Central memory CD8-positive, alpha-beta T cell (primary cell): Measurements from ENCODE around the gene ARID1B.
"Not testable (repeated sequence)": the region's sequence is repeated elsewhere in the genome, so short reads cannot be mapped to it uniquely, and the experiment has no call there.

Experiments
- ATAC-seq: fragments of 150-1000 bp; cut with Tn5 transposase; replicated peaks from 2 replicates; pipeline ENCODE4 v1.10.0; 2022; ENCODE audit warnings: mild to moderate bottlenecking, moderate FRiP score, moderate number of reproducible peaks; ENCODE audit not compliant: poor library complexity, severe bottlenecking; ENCODE audit errors: extremely low read depth
- DNase-seq, 2 donors: peaks; one replicate each; pipeline ENCODE4 v3.0.0; 2021; ENCODE audit warnings: low spot score in 2 of 2
- H3K27ac Mint-ChIP-seq: one replicate; pipeline ENCODE4 v1.8.0; 2022; ENCODE audit warnings: low read depth, mild to moderate bottlenecking, moderate library complexity, mixed read lengths
- H3K27me3 Mint-ChIP-seq: one replicate; pipeline ENCODE4 v1.8.0; 2022; ENCODE audit warnings: mixed read lengths
- H3K36me3 Mint-ChIP-seq: one replicate; pipeline ENCODE4 v1.8.0; 2022; ENCODE audit warnings: mild to moderate bottlenecking, moderate library complexity, mixed read lengths; ENCODE audit not compliant: insufficient read depth
- H3K4me1 Mint-ChIP-seq: one replicate; pipeline ENCODE4 v1.8.0; 2022; ENCODE audit warnings: mixed read lengths
- H3K4me3 Mint-ChIP-seq: one replicate; pipeline ENCODE4 v1.8.0; 2022; ENCODE audit warnings: mild to moderate bottlenecking, moderate library complexity, mixed read lengths
- H3K9me3 Mint-ChIP-seq: one replicate; pipeline ENCODE4 v1.8.0; 2022; ENCODE audit warnings: mixed read lengths

ARID1B gene

DNA sequence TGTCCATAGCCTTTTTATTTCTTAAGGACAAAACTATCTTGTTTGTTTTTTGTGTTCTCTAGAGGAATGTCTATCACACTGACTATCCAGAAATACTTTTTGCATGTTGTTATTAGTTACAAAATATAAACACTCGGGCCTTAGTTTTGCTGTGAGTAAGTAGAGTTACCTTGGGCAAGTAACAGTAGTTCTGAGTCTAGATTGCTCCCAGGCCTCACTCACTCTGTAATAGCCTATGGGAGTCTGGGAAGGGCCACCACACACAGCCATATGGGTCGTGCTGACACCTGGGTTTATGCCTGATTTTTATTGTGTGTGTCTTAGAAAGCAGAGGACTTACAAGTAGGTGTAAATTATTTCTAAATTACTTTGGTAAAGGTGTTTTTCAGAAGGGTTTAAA lies 360.3 kb downstream of the ARID1B start:
- Mint-ChIP-seq H3K4me1 (peaks cover 7% of the 10 kb centered on the region), H3K4me3 (no peak overlapping the region), H3K36me3 (peaks cover 19% of the 10 kb centered on the region), H3K27me3 (no peaks in the 10 kb centered on the region), H3K27ac (no peak overlapping the region), H3K9me3 (no peaks in the 10 kb centered on the region)
- ATAC-seq (no peak), DNase-seq (no peak)

GRCh38 chr6:157139054-157139708 lies 362.0 kb downstream of the ARID1B start:
- Mint-ChIP-seq H3K4me1 (peaks cover 21% of the 10 kb centered on the region), H3K27ac (no peak overlapping the region), H3K9me3 (no peaks in the 10 kb centered on the region), H3K4me3 (no peak overlapping the region), H3K27me3 (no peaks in the 10 kb centered on the region), H3K36me3 (peaks cover 20% of the 10 kb centered on the region)
- DNase-seq (no peak), ATAC-seq (no peak)

DNA sequence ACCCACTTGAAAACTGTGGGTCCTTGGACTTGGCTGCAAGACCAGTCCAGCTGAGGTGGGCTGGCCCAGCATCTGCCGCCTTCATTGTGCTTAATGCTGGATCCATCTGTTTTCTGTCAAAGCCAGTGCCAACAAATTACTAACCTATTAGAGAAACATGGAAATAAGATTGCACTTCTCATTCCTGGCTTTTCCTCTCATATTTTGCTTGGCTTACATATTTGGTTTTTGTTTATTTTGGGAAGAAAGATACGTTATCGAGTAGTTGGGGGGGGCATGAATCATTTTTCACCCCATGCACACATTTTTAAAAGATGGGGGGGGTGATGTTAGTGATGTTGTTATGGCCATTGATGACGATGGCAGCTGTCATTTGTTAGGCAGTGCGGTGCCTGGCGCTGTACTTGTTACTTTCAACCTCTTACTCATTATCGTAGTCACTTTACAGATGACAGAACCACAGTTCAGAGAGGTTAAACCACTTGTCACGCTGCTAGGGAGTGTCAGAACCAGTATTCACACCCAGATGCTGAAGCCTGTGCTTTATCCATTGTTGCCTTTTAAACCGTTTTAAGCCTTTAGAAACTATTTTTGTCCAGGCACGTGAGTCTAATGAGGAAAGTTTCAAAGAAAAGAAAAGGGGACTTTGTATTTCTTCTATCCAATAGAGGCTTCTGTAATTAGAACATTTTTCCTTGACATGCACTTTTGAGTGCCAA lies 366.2 kb downstream of the ARID1B start:
- Mint-ChIP-seq H3K4me3 (no peak overlapping the region), H3K36me3 (peaks cover 23% of the 10 kb centered on the region), H3K9me3 (no peaks in the 10 kb centered on the region), H3K4me1 (peaks cover 45% of the 10 kb centered on the region), H3K27ac (peak overlapping the region; percentile 92), H3K27me3 (no peaks in the 10 kb centered on the region)
- ATAC-seq (peak; percentile 98), DNase-seq (peak in 1 of 2 donors; percentile 66)

DNA sequence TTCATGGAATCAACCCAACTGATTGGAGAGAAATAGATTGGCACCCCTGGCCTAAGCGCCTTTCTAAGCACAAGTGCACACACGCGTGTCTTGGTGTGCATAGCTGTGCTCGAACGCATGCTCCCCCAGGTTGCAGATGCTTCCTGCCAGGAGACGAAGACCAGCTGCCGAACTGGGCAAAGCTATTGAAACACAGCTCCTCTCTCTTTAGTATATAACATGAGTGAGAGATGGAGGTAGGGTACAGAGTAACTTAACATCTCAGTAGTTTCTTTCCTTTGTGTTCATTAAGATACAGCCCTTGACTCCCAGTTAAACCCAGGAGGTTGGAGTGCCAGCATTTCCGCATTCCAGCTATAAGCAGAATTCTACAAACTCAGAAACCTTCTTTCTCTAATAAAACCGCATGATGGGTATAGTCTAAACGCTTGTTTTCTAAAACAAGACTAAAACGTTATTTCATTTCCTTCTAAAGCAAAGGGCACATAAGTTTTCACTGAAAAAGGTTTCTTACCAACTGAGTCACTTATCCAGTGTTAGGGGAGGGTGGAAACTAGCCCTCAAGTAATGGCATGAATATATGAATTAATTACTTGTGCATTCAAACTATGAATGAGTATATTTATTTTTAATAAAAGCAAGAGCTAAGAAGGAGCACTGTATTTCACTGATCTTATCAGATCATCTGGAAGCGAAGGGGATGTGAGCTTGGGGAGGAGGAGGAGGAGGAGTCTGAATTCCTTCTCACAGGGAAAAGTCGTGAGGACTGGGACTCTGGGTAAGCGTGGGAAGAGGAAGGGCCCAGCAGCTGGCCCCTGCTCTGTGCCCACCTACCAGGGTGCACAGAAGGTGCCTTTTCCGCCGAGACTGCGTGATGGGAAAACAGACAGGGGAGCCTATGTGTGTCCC lies 367.0 kb downstream of the ARID1B start:
- peak overlapping the region; percentile 22 for H3K27ac Mint-ChIP-seq
- ATAC-seq: no peak
- H3K27me3 Mint-ChIP-seq: no peaks in the 10 kb centered on the region
- no peak for DNase-seq
- no peaks in the 10 kb centered on the region for H3K9me3 Mint-ChIP-seq
- peaks cover 45% of the 10 kb centered on the region for H3K4me1 Mint-ChIP-seq
- H3K36me3 Mint-ChIP-seq: peaks cover 23% of the 10 kb centered on the region
- H3K4me3 Mint-ChIP-seq: no peak overlapping the region

GRCh38 chr6:157144859-157145568 lies 367.8 kb downstream of the ARID1B start:
- no peak overlapping the region for H3K27ac Mint-ChIP-seq
- peaks cover 21% of the 10 kb centered on the region for H3K36me3 Mint-ChIP-seq

GRCh38 chr6:157145656-157146285 lies 368.6 kb downstream of the ARID1B start:
- DNase-seq (no peak), ATAC-seq (no peak)
- H3K9me3 Mint-ChIP-seq: no peaks in the 10 kb centered on the region
- H3K4me1 Mint-ChIP-seq: peaks cover 45% of the 10 kb centered on the region
- peak overlapping the region; percentile 56 for H3K4me3 Mint-ChIP-seq
- peaks cover 22% of the 10 kb centered on the region for H3K36me3 Mint-ChIP-seq
- peak overlapping the region; percentile 86 for H3K27ac Mint-ChIP-seq
- no peaks in the 10 kb centered on the region for H3K27me3 Mint-ChIP-seq

More at GRCh38 chr6:157144859-157145568, 367.8 kb downstream of the ARID1B start:
- ATAC-seq: no peak
- H3K4me3 Mint-ChIP-seq: no peak overlapping the region
- H3K9me3 Mint-ChIP-seq: no peaks in the 10 kb centered on the region
- peaks cover 45% of the 10 kb centered on the region for H3K4me1 Mint-ChIP-seq
- DNase-seq: no peak
- no peaks in the 10 kb centered on the region for H3K27me3 Mint-ChIP-seq

GRCh38 chr6:157147054-157148026 lies 370.2 kb downstream of the ARID1B start:
- DNase-seq: peak in 1 of 2 donors; percentile 28
- not testable (repeated sequence) for H3K27me3 Mint-ChIP-seq, H3K9me3 Mint-ChIP-seq
- H3K36me3 Mint-ChIP-seq: peaks cover 26% of the 10 kb centered on the region
- H3K27ac Mint-ChIP-seq: peak overlapping the region; percentile 86
- peak; percentile 63 for ATAC-seq
- H3K4me1 Mint-ChIP-seq: peaks cover 50% of the 10 kb centered on the region
- peak overlapping the region; percentile 56 for H3K4me3 Mint-ChIP-seq

DNA sequence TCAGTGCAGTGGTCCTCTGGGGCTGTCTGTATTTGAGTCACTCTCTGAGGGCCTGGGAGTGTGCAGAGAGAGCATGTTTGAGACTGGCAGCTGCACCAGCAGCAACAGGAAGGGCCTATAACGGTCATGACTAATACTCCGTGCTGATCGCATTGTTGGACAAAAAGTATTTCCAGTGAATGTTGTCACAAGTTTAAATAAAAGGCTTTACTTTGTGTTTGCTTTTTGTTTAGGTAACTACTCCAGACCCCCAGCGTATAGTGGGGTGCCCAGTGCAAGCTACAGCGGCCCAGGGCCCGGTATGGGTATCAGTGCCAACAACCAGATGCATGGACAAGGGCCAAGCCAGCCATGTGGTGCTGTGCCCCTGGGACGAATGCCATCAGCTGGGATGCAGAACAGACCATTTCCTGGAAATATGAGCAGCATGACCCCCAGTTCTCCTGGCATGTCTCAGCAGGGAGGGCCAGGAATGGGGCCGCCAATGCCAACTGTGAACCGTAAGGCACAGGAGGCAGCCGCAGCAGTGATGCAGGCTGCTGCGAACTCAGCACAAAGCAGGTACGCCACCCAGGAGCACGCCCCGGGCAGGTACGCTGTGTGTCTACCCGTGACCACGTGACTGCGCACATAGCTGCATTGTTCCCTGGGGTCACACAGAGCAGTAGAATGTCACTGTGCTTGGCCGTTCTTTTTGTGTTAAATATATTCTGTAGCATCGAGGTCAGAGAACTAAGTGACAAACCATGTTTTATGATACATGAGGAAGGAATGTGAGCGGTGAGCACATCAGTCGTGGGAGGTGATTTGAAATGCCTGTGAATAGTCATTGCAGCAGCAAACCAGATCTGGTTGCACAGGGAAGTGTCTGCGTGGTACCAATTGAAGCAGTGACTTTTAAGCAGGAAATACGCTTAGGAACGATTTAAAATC lies 371.5 kb downstream of the ARID1B start:
- Mint-ChIP-seq H3K27ac (peak overlapping the region; percentile 83), H3K4me3 (no peak overlapping the region), H3K9me3 (no peaks in the 10 kb centered on the region), H3K27me3 (no peaks in the 10 kb centered on the region), H3K4me1 (peaks cover 37% of the 10 kb centered on the region), H3K36me3 (peaks cover 23% of the 10 kb centered on the region)
- DNase-seq (no peak), ATAC-seq (no peak)

DNA sequence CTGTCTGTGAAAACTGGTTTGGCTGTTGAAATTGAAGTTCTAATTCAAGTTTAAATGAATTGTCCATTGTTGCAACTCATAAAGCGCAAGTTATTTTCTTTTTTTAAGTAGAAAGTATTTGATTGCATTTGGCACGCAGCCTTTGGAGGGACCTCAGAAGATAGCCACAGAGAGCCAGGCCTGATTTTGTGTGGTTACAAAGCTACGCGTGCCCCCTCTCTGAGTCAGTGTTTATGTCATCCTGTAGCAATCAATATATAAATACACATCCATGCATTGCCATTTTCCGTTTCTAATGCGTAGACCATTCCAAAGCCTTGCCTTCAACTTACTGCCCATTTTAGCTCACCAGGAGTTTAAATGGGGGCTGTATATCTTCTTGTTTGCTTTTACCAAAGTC lies 372.9 kb downstream of the ARID1B start:
- Mint-ChIP-seq H3K27ac (no peak overlapping the region), H3K36me3 (peaks cover 32% of the 10 kb centered on the region), H3K9me3 (no peaks in the 10 kb centered on the region), H3K4me1 (peaks cover 25% of the 10 kb centered on the region), H3K4me3 (no peak overlapping the region), H3K27me3 (no peaks in the 10 kb centered on the region)
- ATAC-seq: no peak
- DNase-seq: no peak

DNA sequence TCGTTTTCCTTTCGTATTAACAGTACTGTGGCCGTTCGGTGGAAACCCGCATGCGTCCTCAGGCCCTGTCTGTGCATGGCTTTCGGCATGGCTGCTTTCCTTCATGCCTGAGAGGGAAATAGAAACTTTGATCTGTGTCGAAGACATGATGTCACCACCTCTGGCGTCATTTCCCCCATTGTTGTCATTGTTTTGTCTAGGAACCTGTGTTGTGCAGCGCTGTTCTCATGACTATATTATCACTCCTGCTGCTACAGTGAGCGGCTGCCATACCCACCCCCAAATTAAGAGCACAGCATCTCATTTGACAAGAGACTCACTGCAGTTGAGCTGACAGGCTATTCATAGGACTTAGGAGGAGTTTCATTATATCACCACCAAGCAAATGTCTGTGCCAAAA lies 373.9 kb downstream of the ARID1B start:
- ATAC-seq: no peak
- Mint-ChIP-seq H3K27ac (no peak overlapping the region), H3K27me3 (no peaks in the 10 kb centered on the region), H3K4me3 (no peak overlapping the region), H3K4me1 (peaks cover 16% of the 10 kb centered on the region), H3K36me3 (peaks cover 34% of the 10 kb centered on the region), H3K9me3 (no peaks in the 10 kb centered on the region)
- no peak for DNase-seq
